Measurements from ENCODE around the gene IGSF5.

Gene IGSF5

DNA sequence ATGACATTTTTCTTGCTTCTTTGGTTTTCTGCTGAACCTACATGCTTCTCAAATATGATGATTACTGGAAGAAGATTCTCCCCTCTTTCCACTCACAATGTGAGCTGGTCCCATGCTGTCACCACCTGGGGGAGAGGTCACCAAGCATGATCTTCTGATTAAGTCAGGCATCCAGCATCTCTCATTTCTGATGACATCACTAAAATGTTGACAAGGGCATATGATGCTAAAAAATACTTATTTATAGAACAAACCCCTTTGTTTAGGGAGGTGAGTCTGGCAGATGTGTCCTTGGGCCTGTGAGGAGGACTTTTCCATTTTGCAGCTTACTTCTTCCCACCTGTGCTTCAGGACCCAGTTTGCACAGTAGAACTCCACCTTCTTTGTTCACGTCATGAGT, 80.3 kb downstream of the IGSF5 start:
- no peak for DNase-seq (ENCODE audit: low read depth)

DNA sequence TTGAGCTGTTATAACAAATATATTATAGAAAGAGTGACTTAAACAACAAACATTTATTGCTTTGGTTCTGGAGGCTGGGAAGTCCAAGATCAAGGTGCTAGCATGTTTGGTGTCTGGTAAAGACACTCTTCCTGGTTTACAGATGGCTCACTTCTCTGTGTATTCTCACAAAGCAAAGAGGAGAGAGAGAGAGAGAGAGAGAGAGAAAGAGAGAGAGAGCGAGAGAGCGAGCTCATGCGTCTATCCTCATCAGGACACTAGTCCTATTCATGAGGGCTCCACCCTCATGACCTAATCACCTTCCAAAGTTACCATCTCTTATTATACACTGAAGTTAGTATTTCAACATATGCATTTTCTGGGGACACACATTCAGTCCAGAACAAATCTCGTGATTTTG, 89.6 kb downstream of the IGSF5 start:
- no peak for DNase-seq (ENCODE audit: low read depth)

DNA sequence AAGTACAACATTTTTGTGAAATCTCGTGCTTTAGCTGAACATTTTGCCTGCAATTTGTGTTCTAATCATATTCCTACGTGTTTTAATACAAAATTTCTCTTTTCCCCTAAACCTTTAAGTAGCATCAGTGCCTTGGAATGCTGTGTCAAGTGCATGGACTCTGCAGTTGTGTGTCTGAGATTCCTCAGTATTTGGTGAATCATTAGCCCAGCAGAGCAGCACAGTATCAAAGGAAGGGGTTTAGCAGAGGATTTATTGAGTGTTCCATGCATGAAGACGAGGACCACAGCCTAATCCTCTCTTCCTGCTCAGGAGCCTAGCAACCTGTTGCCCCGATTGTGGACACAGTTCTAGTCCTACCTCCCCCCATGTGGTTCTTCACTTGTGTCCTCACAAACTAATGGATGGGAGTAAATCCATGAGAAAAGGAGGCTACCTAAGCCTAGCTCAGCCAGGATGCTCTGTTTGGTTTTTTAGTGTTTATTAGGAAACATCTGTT, 92.9 kb downstream of the IGSF5 start:
- no peak for DNase-seq (ENCODE audit: low read depth)

DNA sequence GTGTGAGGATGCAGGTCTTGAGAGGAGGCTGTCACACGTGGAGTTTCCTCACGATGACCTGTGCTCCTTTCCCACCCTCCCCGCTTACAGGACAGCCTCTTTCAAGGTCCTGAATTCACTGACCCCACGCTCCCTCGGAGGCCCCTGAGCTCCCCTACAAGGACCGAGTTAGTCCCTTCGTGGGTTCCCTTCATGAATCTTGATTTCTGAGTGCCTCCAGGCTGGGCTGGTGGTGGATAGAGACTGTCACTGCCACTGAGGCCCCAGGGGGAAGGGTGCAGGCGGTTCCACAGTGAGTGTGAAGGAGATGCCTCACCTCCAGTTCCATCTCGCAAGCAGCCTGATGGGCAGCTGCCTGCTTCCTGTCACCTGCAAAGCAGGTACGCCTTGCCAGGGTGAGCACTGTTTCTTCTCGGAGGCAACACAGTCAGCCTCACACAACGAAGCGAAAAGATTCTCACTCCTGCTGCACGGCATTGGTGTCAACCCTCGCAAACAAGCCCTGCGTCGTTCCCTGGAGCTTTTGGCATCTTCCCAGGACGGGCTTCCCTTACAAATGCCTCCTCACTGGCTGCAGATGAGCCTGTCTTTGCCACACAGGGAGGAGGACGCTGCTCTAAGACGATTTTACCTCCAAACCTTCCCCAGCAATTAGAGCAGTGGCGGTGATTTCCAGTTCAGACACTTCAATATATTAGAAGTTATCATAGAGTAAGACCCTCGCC, 95.6 kb downstream of the IGSF5 start:
- DNase-seq (ENCODE audit: low read depth) = no peak

DNA sequence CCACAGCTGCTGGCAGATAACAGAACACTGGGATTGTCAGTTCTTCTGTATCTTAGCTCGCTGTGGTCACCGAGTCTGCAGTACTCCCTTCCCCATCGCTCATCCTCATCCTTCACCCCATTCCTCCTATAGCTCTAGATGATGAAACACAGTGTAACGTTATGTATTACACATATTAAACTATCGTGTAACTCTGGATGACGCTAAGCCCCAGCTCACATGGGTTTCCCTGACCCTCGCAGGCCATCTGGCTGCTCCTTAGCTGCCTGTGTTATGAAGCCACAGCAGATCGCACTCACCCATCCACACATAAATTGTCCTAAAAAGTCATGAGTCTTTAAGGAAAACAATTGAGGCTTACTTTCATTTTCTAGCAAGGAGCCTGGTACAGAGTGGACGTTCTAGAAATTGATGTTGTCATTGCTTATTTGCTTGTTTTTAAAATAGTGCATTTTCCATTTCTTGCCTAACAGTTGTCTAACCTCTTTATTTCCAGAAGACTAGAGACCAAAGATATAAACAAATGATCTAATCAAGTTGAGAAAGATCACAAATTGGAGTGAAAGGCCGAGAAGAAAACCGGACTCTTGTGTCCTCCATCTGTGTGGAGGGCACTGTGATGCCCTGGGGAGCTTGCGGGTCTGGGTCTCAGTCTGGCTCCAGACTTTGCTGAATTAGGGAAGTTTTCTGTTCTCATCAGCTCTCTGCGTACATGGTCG, 97.9 kb downstream of the IGSF5 start:
- no peak for DNase-seq (ENCODE audit: low read depth)

DNA sequence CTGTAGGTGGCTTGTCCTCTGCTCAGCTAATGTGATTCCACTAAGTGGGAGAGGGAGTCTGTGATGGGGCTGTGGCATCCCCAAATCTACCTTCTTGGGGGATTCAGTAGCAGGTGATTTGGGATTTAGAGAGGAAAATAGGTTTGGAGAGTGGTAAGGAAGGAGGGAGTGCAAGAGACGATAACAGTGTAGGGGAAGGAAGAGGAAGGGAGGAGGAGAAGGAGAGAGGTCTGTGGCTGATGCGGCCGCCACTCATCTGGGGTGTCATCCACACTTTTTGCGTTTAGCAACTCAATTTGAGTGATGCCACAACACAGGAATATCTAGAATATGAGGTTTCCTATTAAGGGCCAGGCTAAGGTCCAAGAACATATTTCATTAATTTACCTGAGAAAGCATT, 98.5 kb downstream of the IGSF5 start:
- DNase-seq (ENCODE audit: low read depth) = no peak

DNA sequence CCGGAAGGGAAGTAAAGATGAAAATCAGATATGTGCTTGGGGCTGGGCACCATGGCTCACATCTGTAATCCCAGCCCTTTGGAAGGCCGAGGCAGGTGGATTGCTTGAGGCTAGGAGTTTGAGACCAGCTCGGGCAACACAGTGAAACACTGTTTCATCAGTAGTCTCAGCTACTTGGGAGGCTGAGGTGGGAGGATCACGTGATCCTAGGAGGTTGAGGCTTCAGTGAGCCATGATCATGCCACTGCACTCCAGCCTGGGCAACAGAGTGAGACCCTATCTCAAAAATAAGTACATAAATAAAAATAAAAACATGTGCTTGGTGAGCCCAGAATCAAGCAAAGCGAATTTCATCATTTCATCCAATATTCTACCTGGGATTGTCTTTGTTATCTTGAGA, 98.9 kb downstream of the IGSF5 start:
- DNase-seq (ENCODE audit: low read depth) = no peak

DNA sequence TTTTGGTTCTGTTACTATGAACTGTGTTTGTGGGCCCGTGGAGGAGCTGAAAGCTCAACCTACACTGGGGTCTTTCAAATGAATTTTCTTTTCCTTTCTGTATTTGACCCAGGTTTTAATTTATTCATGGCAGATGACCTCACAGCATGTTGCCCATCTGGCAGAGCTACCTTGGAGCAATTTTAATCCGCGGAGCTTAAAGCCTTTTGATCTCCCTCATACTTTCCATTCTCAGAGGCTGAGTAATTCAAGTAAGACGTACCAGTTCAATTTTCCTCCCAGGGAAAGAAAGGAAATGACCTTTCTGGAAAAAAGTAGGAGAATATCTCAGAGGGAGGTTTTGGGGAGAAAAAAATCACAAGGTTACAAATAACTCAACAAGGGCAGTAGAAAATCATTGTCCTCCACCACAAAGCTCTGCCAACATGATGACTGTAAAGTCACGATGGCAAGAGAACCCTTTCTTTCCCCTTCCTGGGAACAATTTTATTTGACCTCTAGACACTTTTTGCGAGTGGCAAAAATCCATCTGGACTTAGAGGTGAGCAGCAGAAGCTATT, 100.7 kb downstream of the IGSF5 start:
- no peak for DNase-seq (ENCODE audit: low read depth)

DNA sequence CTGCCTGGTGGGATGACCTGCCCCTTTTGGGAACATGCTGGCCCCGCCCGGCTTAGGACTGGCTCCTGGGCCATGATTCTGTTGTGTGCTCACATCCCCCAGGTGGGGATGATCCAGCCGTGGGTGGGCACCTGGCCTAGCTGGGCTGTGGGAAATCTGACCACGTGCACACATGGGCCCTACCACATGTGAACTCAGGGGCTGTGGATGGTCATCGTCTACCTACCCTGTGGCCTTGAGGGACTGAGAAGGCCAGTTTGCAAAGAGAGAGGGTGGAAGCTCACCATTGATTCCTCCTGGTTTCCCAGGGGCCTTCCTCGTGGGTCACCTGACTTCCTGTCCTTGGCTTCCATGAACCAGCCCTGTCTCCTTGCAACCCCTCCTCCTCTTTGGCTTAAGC, 102.9 kb downstream of the IGSF5 start:
- no peak for DNase-seq (ENCODE audit: low read depth)

DNA sequence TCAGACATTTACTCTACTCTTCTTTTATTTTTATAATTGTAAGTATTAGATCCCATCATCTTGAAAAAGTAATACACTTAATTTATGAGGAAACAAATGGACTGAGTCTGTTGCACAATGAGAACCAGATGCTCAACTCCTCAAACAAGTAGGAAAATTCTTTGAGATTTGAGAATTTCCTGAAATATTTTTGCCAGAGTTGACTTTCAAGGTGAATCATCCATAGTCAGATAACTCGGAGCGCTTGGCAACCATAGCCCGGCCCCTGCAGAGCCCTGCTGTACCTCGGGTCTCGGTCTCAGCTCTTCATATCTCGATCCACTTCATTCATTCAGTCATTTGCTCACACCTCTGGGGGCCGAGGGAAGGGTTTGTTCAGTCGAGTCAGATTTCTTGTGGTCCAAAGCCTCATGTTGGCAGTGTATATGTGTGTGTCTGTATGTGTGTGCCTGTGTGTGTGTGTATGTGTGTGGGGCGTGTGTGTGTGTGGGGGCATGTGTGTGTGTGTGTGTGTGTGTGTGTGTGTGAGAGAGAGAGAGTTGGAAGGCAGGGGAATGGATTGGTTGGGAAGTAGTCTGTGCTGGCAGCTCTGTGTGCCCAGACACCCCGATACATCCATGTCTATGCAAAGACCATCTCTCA, 104.2 kb downstream of the IGSF5 start:
- DNase-seq (ENCODE audit: low read depth) = no peak

DNA sequence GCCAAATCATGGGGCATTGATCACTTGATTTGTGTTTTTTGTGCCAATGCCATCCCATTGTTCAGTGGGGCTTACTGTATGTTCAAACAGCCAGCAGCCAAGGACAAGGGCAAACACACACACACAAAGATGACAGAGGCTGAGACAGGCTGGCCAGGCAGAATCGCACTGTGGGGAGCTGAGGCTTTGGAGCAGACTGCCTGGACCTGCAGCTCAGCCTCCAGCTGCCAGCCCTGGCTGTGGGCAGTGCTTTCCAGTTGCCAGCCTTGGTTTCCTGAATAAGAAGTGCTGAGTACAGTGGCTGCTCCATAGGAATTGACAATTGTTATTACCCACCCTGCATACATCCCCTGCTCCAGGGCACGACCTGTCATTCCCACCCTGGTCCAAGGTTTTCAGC, 105.3 kb downstream of the IGSF5 start:
- DNase-seq (ENCODE audit: low read depth) = no peak

DNA sequence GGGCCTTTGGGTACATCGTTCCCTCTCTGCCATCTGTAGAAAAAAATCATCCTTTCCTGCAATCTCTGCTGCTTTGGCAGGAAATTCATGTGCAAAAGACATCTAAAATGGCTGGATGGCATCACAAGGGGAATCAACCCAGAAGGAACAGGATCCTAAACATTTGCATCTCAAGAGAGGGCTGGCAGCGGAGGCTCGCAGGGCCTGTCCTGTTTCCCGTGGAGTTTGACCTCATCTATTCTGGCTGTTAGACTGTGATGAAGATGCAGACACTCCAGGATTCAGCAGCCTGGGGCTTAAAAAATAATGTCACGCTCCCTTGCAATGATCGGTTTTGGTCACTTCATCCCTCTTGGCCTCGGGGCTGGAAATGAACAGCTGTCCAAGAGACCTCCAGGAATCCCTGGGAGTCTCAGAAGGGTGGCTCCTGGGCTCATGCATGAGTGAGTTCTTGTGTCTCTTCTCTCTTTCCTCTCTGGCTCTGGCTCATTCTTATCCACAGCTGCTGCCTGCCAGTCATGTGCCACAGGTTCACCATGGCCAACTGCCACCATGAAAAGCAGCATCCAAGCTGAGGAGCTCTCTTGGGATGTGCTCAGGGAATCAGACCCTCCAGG, 106.1 kb downstream of the IGSF5 start:
- no peak for DNase-seq (ENCODE audit: low read depth)
